GM19468 (cell line): ENCODE results near the gene LIX1.

Source experiments
- ATAC-seq: cut with Tn5 transposase; IDR thresholded peaks from one replicate; pipeline ENCODE4 v1.9.1; 2021; ENCODE audit warnings: mild to moderate bottlenecking, moderate library complexity, moderate number of reproducible peaks; ENCODE audit not compliant: unreplicated experiment; ENCODE audit errors: extremely low read depth

Gene LIX1

DNA sequence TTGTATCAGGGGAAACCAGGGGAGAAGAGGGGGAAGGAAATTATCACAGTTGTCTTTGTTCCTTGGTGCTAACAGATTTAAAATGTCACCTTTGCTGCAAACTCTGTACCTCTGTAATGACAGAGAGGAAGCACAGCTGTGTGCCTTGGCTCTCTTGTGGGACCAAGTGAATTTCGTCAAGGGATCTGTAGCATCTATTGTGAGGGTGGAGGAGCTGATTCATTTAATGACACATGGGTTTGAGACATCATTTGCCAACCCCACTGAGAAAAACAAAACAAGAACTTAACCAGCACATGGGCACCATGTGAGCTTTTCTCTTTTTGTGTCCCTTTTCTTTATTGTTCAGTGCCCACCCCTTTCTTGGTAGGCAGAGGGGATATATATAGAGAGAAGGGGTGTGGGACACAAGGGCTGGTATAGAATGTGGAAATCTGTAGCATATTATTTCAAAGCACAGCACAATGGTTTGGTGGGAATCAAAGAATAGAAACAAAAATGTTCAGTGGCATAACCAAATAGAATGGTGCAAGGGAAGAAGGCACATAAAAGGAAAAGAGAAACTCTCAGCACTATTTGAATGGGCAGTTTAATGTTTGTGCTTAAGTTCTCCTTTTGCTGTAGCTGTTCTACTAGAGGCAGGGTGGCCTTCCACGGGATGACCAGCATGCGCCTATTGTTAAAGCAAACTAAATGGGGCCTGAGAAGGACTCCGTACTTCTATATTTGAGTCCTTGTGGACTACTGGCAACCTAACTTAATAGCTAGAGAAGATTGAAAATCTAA is 63.3 kb downstream of the LIX1 start:
- ATAC-seq = no peak

GRCh38 chr5:97077246-97077645 is 65.2 kb downstream of the LIX1 start:
- ATAC-seq = no peak

- ATAC-seq = no peak
These were observed 66.3 kb downstream of the LIX1 start for GRCh38 chr5:97076098-97076497.

DNA sequence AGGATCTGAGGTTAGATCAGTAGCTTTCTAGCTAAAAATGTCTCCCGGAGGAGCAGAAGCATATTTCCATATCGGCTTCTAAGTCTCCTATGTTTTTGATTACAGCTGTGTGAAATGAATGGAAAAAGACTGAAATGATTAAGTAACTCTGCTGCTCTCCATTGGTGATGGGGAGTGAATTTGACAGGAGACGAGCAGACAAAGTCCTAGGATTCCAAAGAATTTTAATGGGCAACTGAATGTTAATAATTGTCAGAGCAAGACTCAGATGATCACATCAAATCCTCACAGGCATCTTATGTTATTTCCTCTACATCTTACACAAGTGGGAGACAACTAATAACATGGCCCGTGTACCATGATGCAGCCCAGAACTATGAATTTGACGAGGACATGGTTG is 66.8 kb downstream of the LIX1 start:
- no peak for ATAC-seq

- no peak for ATAC-seq
These were observed 67.4 kb downstream of the LIX1 start for GRCh38 chr5:97074859-97075489.

- no peak for ATAC-seq
These were observed 69.0 kb downstream of the LIX1 start for GRCh38 chr5:97073420-97073819.

DNA sequence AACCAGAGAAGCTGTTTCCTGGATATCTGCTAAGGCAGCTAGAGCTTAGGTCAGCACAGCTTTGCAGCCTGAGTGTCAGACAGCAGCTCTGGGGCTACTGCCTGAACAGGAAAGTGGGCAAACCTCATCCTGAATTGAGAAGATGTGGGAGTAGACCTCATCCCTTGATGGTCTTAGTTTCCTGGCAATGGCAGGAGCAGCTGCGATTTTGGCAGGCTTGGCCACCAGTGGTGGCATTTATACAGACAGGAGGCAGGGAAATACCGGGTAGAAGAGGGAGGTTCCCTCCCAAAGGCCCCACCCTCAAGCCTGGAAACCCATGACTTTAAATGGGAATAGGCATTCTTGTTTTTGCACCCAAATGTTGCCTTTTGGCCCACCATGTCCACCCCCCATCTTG is 69.7 kb downstream of the LIX1 start:
- no peak for ATAC-seq

- no peak for ATAC-seq
These were observed 70.4 kb downstream of the LIX1 start for GRCh38 chr5:97071993-97072392.

- no peak for ATAC-seq
These were observed 71.3 kb downstream of the LIX1 start for GRCh38 chr5:97071101-97071500.

GRCh38 chr5:97070234-97070633 is 72.2 kb downstream of the LIX1 start:
- no peak for ATAC-seq

- ATAC-seq = no peak
These were observed 75.0 kb downstream of the LIX1 start for GRCh38 chr5:97067296-97067850.

- no peak for ATAC-seq
These were observed 76.9 kb downstream of the LIX1 start for GRCh38 chr5:97065475-97065874.

- no peak for ATAC-seq
These were observed 79.2 kb downstream of the LIX1 start for GRCh38 chr5:97063251-97063650.

- ATAC-seq = no peak
These were observed 80.4 kb downstream of the LIX1 start for GRCh38 chr5:97062046-97062445.

DNA sequence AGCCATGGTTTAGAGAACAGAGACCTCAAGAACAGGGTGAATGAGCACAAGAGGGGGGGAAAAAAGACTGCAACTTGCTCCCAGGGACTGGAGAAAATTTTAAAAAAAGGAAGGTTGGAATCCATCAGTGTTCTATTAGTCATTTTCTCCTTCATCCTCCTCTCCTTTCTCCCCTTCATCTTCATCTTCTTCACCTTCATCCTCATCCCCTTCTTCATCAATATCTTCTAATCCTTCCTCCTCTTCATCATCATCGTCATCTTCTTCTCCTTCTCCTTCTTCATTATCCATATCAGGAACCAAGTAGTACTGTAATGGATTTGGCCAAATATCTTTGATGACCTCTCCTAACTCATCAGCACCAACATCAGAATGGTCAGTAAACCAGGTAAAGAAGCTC is 86.1 kb downstream of the LIX1 start:
- ATAC-seq = no peak

DNA sequence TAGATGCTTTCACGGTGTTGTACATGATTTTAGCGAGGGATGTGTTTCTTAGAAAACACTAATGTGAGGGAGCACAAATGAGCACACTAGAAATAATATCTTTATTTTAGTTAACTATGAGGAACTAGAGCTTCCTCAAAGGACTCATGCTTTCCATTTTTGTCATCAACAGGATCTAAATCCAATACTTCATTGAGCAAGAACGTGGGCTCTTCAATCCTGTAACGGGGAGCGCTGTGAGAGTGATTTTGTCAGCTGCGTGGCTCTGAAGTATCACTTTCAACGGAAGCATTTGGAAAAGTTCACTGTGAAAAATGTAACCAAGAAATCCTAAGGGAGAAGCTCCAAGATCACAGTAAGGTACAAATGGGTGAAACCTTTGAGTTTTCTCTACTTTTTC is 93.2 kb downstream of the LIX1 start:
- no peak for ATAC-seq

- ATAC-seq = no peak
These were observed 95.3 kb downstream of the LIX1 start for GRCh38 chr5:97047076-97047475.

- ATAC-seq = no peak
These were observed 96.0 kb downstream of the LIX1 start for GRCh38 chr5:97046270-97046982.

- ATAC-seq = no peak
These were observed 98.4 kb downstream of the LIX1 start for GRCh38 chr5:97044052-97044451.

- no peak for ATAC-seq
These were observed 98.9 kb downstream of the LIX1 start for GRCh38 chr5:97043511-97043910.

- no peak for ATAC-seq
These were observed 99.4 kb downstream of the LIX1 start for GRCh38 chr5:97042996-97043395.
